ENCODE data around the gene PCIF1. TPM values are rescaled to one million over a fixed set of nuclear protein-coding genes. Genes with fewer than 3 reads are reported as not detected.

PCIF1 gene
- total RNA-seq: 10 to 100 TPM; 52.2 to 59.0 (median 53.0) TPM

GRCh38 chr20:45934586-45935415, at the start of gene PCIF1:
TSS of gene PCIF1 (plus strand) at chr20:45934683. CDS start at chr20:45939000, 4,317 bp downstream.
- peaks cover 0 to 38% (median 17%) of the 10 kb centered on the region in 4 donors for H3K4me1 ChIP-seq
- TF ChIP-seq POLR2A (IDR thresholded peaks at IDR 0.05): peak; percentile 89 to 99
- peak; percentile 59 to 100 for TF ChIP-seq EP300 (IDR thresholded peaks at IDR 0.05)
- TF ChIP-seq, protein P1, sequence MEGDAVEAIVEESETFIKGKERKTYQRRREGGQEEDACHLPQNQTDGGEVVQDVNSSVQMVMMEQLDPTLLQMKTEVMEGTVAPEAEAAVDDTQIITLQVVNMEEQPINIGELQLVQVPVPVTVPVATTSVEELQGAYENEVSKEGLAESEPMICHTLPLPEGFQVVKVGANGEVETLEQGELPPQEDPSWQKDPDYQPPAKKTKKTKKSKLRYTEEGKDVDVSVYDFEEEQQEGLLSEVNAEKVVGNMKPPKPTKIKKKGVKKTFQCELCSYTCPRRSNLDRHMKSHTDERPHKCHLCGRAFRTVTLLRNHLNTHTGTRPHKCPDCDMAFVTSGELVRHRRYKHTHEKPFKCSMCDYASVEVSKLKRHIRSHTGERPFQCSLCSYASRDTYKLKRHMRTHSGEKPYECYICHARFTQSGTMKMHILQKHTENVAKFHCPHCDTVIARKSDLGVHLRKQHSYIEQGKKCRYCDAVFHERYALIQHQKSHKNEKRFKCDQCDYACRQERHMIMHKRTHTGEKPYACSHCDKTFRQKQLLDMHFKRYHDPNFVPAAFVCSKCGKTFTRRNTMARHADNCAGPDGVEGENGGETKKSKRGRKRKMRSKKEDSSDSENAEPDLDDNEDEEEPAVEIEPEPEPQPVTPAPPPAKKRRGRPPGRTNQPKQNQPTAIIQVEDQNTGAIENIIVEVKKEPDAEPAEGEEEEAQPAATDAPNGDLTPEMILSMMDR (IDR thresholded peaks at IDR 0.05): peak in 2 of 5 experiments; percentile 63 to 66
- H3K27me3 ChIP-seq: no peaks in the 10 kb centered on the region

DNA sequence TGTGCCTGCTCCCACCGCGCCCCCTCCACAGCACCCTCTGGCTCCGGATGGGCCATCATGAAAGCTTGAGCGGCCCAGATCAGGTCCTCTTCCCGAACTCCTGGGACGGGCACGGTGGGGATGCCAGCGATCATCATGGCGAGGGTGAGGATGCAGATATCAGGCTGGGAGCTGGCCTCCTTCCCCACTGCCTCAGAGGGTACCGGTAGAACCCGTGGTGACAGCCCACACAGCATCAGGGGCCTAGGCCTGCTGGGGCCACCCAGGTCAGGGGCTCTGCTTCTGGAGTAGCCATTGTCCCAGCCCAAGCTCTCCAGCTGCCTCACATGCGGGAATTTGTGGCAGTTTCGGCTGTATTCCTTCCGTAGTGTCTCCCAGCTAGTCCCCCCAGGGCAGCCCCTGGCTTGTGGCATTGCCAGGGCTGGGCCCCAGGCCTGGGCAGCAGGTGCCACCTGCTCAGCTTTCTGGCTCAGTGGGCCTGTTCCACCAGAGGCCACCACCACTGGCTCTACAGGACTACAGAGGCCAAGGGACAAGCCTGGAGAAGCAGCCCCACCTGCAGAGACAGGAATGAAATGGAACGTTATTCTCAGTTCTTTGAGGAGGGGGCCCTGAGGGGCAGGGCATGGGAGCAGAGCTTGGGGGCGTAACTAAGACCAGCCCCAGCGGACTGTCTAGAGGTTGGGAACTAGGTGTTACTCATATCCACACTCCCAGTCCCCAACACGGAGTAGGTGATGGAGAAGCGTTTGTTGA, 47.7 kb upstream of the PCIF1 start:
- peaks cover 0 to 56% (median 17%) of the 10 kb centered on the region in 4 donors for H3K4me1 ChIP-seq
- DNase-seq (ENCODE audit: low spot score in 2 of 2): no peak
- H3K27ac ChIP-seq: no peak overlapping the region
- 80 to 93% methylated on average over 12 to 18 of the region's 19 CpGs for WGBS, 2 donors
- H3K4me3 ChIP-seq: no peak overlapping the region
- peaks cover 0 to 62% (median 3%) of the 10 kb centered on the region in 3 donors for H3K36me3 ChIP-seq
- H3K9me3 ChIP-seq: no peaks in the 10 kb centered on the region
- H3K27me3 ChIP-seq: no peaks in the 10 kb centered on the region
- TF ChIP-seq EP300 (IDR thresholded peaks at IDR 0.05) (no peak), POLR2A (IDR thresholded peaks at IDR 0.05) (no peak)
- TF ChIP-seq, protein P1 (IDR thresholded peaks at IDR 0.05): no peak

More at GRCh38 chr20:45934586-45935415, at the start of gene PCIF1:
- WGBS, 2 donors: 0% methylated on average over 23 to 41 of the region's 102 CpGs
- DNase-seq (ENCODE audit: low spot score in 2 of 2): peak; percentile 96 to 98
- Histone ChIP-seq H3K9me3 (no peaks in the 10 kb centered on the region), H3K27ac (peak within 1 kb of the TSS; percentile 100), H3K36me3 (peaks cover 5 to 34% (median 21%) of the 10 kb centered on the region in 3 donors), H3K4me3 (peak within 1 kb of the TSS; percentile 91 to 100 (median 99))

DNA sequence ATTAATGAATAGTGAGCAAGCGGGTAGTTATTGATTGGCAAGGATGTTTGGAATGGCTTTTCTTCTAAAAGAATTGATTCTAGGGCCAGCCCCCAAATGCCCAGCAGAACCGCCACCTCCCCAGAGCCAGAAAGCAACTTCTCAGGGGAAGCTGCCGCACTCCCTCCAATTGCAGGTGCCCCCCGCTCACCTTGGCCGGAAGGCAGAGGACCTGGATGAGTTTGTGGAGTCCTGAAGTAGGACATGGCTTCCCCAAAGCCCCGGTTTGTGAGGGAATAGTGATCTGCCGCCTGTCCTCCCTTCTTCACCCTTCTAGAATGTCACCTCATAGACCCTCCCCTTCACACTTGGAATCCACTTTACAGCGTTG, 47.2 kb upstream of the PCIF1 start, which contains the start of gene SPATA25:
TSS of gene SPATA25 (minus strand) at position 277 of the 370 bp plus-strand sequence. CDS start at position 245, 32 bp downstream.
- no peak for DNase-seq (ENCODE audit: low spot score in 2 of 2)
- peaks cover 0 to 56% (median 20%) of the 10 kb centered on the region in 4 donors for H3K4me1 ChIP-seq
- H3K27ac ChIP-seq: no peak within 1 kb of the TSS
- H3K9me3 ChIP-seq: no peaks in the 10 kb centered on the region
- no peaks in the 10 kb centered on the region for H3K27me3 ChIP-seq
- H3K4me3 ChIP-seq: no peak within 1 kb of the TSS
- TF ChIP-seq EP300 (IDR thresholded peaks at IDR 0.05): no peak
- TF ChIP-seq POLR2A (IDR thresholded peaks at IDR 0.05): no peak
- WGBS, 2 donors: 90 to 93% methylated on average over 8 of the region's 8 CpGs
- H3K36me3 ChIP-seq: peaks cover 0 to 63% (median 3%) of the 10 kb centered on the region in 3 donors

DNA sequence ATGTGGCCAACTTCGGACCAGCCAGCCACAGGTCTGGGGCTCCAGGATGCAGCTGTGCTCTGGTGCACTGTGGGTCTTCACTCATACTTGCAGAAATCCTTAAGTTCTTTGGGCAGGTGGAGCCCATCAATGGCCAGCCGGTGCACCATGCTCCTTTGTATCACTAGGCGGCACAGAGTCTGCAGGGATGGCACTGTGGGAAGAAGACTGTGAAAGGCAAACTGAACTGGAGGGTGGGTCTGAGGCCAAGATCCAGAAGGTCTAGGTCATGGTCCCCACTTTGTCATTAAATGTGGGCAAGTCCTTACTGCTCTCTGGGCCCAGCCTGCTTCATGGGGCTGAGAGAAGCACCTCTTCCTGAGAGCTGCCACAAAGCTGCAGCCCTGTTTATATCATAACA, 45.8 kb upstream of the PCIF1 start:
- DNase-seq (ENCODE audit: low spot score in 2 of 2): no peak
- TF ChIP-seq, protein P1 (IDR thresholded peaks at IDR 0.05): no peak
- TF ChIP-seq POLR2A (IDR thresholded peaks at IDR 0.05): no peak
- no peak for TF ChIP-seq EP300 (IDR thresholded peaks at IDR 0.05)

More for the DNA sequence above, 45.8 kb upstream of the PCIF1 start:
- Histone ChIP-seq H3K9me3 (no peaks in the 10 kb centered on the region), H3K27ac (no peak overlapping the region), H3K36me3 (peaks cover 0 to 63% (median 3%) of the 10 kb centered on the region in 3 donors), H3K4me1 (peaks cover 0 to 51% (median 24%) of the 10 kb centered on the region in 4 donors), H3K27me3 (no peaks in the 10 kb centered on the region), H3K4me3 (no peak overlapping the region)
- WGBS, 2 donors: 83 to 93% methylated on average over 2 to 3 of the region's 3 CpGs

Data from tibial nerve (tissue), 4 donors.